ENCODE data around the gene HIVEP3. TPM values are rescaled to one million over a fixed set of nuclear protein-coding genes. Genes with fewer than 3 reads are reported as not detected.

HIVEP3 gene
- total RNA-seq, 3 donors from 2014 or later: 4.9 to 6.5 (median 6.1) TPM

DNA sequence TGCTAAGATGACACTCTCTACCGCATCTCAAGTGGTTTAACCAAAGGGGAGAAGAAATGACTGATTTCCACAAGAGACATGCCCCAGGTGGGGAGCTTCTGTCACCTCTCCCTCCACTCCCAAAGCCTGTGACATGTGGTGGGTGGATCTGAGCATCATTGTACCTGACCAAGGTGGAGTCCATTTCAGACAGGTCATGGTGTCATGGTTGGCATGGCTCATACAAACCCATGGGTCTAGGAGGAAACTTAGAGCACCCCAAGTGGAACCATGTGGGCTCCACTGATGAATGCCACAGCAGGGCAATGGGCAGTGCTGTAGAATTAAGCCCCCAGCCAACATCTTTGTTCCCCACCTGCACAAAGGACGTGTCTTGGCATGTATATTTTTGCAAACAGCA lies 302.7 kb downstream of the HIVEP3 start:
- ATAC-seq (no peak), DNase-seq (no peak)
- Histone ChIP-seq H3K4me3 (no peak overlapping the region), H3K9me3 (no peaks in the 10 kb centered on the region), H3K36me3 (ENCODE audit: low read depth) (no peaks in the 10 kb centered on the region), H3K4me1 (ENCODE audit: low read depth) (no peaks in the 10 kb centered on the region)
- TF ChIP-seq, protein P1, sequence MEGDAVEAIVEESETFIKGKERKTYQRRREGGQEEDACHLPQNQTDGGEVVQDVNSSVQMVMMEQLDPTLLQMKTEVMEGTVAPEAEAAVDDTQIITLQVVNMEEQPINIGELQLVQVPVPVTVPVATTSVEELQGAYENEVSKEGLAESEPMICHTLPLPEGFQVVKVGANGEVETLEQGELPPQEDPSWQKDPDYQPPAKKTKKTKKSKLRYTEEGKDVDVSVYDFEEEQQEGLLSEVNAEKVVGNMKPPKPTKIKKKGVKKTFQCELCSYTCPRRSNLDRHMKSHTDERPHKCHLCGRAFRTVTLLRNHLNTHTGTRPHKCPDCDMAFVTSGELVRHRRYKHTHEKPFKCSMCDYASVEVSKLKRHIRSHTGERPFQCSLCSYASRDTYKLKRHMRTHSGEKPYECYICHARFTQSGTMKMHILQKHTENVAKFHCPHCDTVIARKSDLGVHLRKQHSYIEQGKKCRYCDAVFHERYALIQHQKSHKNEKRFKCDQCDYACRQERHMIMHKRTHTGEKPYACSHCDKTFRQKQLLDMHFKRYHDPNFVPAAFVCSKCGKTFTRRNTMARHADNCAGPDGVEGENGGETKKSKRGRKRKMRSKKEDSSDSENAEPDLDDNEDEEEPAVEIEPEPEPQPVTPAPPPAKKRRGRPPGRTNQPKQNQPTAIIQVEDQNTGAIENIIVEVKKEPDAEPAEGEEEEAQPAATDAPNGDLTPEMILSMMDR (IDR thresholded peaks at IDR 0.05): no peak
- intact Hi-C loops (cut with DNase I, micrococcal nuclease): no loop called here

DNA sequence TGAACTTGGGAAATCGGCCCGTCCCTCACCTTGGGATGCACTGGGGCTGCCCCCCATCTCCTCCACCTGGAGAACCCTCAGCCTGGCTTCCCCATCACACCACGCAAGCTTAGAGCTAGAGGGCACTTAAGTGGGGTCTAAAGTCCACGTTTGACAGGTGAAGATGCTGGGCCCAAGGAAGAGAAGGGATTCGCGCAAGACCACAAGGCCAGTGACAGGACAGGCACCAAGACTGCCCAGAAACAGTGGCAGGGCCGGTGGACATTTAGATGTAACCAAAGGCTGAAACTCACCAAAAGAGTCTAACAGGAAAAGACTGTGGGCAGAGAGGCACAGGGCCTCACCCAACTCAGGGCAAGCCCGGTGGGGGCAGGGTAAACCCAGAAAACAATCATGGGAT lies 303.4 kb downstream of the HIVEP3 start:
- intact Hi-C loops (cut with DNase I, micrococcal nuclease): no loop called here
- ATAC-seq: no peak

DNA sequence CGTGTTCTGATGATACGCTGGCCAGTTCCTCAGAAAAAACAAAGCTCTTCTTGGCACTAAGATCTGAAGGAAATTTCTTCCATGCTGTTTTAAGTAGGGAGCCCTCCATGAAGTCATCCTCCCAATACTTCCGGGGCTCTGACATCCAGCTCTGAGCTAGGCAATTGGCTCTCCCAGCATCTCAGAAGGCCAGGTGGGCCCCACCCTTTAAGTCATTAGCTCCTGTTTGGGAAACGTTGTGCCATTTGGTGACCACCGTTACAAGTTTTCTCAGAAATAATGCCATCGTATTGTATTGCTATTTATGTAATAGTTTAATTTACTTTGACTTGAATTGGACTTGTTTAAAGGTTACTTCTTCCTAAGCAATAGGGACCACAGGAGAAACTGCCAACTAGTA lies 303.9 kb downstream of the HIVEP3 start:
- Histone ChIP-seq H3K9me3 (no peaks in the 10 kb centered on the region), H3K4me1 (ENCODE audit: low read depth) (no peaks in the 10 kb centered on the region), H3K4me3 (no peak overlapping the region), H3K36me3 (ENCODE audit: low read depth) (no peaks in the 10 kb centered on the region)
- TF ChIP-seq, protein P1 (IDR thresholded peaks at IDR 0.05): no peak
- ATAC-seq (no peak), DNase-seq (no peak)
- intact Hi-C loops (cut with DNase I, micrococcal nuclease): no loop called here

More for the DNA sequence above, 303.4 kb downstream of the HIVEP3 start:
- H3K9me3 ChIP-seq: no peaks in the 10 kb centered on the region
- H3K36me3 ChIP-seq (ENCODE audit: low read depth): no peaks in the 10 kb centered on the region
- DNase-seq: no peak
- no peak overlapping the region for H3K4me3 ChIP-seq
- TF ChIP-seq, protein P1 (IDR thresholded peaks at IDR 0.05): no peak
- H3K4me1 ChIP-seq (ENCODE audit: low read depth): no peaks in the 10 kb centered on the region

GRCh38 chr1:41613689-41614574 lies 304.8 kb downstream of the HIVEP3 start:
- Histone ChIP-seq H3K9me3 (no peaks in the 10 kb centered on the region), H3K36me3 (ENCODE audit: low read depth) (no peaks in the 10 kb centered on the region), H3K4me3 (no peak overlapping the region), H3K4me1 (ENCODE audit: low read depth) (no peaks in the 10 kb centered on the region)
- DNase-seq: no peak
- intact Hi-C loops (cut with DNase I, micrococcal nuclease): no loop called here
- TF ChIP-seq, protein P1 (IDR thresholded peaks at IDR 0.05): no peak
- ATAC-seq: no peak

GRCh38 chr1:41612953-41613352 lies 305.8 kb downstream of the HIVEP3 start:
- no peaks in the 10 kb centered on the region for H3K9me3 ChIP-seq
- no peak for ATAC-seq
- H3K36me3 ChIP-seq (ENCODE audit: low read depth): no peaks in the 10 kb centered on the region
- H3K4me1 ChIP-seq (ENCODE audit: low read depth): no peaks in the 10 kb centered on the region
- intact Hi-C loops (cut with DNase I, micrococcal nuclease): no loop called here
- no peak overlapping the region for H3K4me3 ChIP-seq
- DNase-seq: peak in 1 of 3 donors; percentile 7
- TF ChIP-seq, protein P1 (IDR thresholded peaks at IDR 0.05): no peak

Measured in mucosa of descending colon (tissue), 3 donors.